Lung (tissue), 12 donors: ENCODE data around the gene CCER1. TPM values are rescaled to one million over a fixed set of nuclear protein-coding genes. Genes with fewer than 3 reads are reported as not detected.

Experiments used
- ATAC-seq: fragments of 200-7000 bp; cut with Tn5 transposase; one replicate; pipeline ENCODE4 v1.9.1; 2020; ENCODE audit warnings: moderate number of reproducible peaks; ENCODE audit not compliant: insufficient read depth, low FRiP score
- DNase-seq, 3 donors: peaks; one replicate each; pipeline ENCODE4 v3.0.0-alpha.2; 2013 to 2017
- H3K27ac ChIP-seq, 2 donors: one replicate each; pipeline ENCODE4 v1.5.1; 2013; ENCODE audit warnings: mild to moderate bottlenecking in 2 of 2, moderate library complexity in 2 of 2, control low read depth in 1 of 2, inconsistent platforms in 1 of 2, low read depth in 1 of 2, low read length in 1 of 2
- H3K27me3 ChIP-seq, 3 donors: one replicate each; pipeline ENCODE4 v1.5.1; 2013; ENCODE audit warnings: low read length in 2 of 3; ENCODE audit not compliant: control insufficient read depth in 3 of 3, insufficient read depth in 3 of 3
- H3K36me3 ChIP-seq, 4 donors: one replicate each; pipeline ENCODE4 v1.5.1; 2013; ENCODE audit warnings: low read length in 4 of 4, mild to moderate bottlenecking in 1 of 4, moderate library complexity in 1 of 4; ENCODE audit not compliant: control insufficient read depth in 4 of 4, insufficient read depth in 4 of 4
- H3K4me1 ChIP-seq, 5 donors: one replicate each; pipeline ENCODE4 v1.5.1; 2013; ENCODE audit warnings: low read length in 5 of 5, mild to moderate bottlenecking in 2 of 5, moderate library complexity in 1 of 5; ENCODE audit not compliant: control insufficient read depth in 5 of 5, insufficient read depth in 5 of 5
- H3K4me3 ChIP-seq: one replicate; pipeline ENCODE4 v1.5.1; 2013; ENCODE audit warnings: mild to moderate bottlenecking, control low read depth, moderate library complexity
- H3K9ac ChIP-seq, 2 donors: one replicate each; pipeline ENCODE4 v1.5.1; 2013; ENCODE audit warnings: low read length in 2 of 2, control low read depth in 1 of 2; ENCODE audit not compliant: insufficient read depth in 1 of 2
- H3K9me3 ChIP-seq, 4 donors: one replicate each; pipeline ENCODE4 v1.5.1; 2013; ENCODE audit warnings: low read length in 3 of 4, mild to moderate bottlenecking in 1 of 4, moderate library complexity in 1 of 4; ENCODE audit not compliant: control insufficient read depth in 4 of 4, insufficient read depth in 3 of 4
- CTCF ChIP-seq: IDR thresholded peaks from 2 replicates; pipeline ENCODE4 v1.5.1; 2012; ENCODE audit warnings: mild to moderate bottlenecking; ENCODE audit errors: control extremely low read depth, extremely low read depth
- WGBS, 2 donors: extraction: QIAGEN DNeasy Blood & Tissue Kit; methylation state at CpG; one replicate each; pipeline ENCODE4 v1.1.7; 2013; 5-methylcytosine and 5-hydroxymethylcytosine counted together
- polyA plus RNA-seq, 2 donors: library from polyadenylated mRNA; stranded (reverse); fragments of 200-250 nt; gene quantifications; one replicate each; pipeline ENCODE4 v1.2.1, GENCODE V29; 2013
- total RNA-seq, 2 donors: library from RNA; depleted of rRNA in 1 of 2; stranded (reverse); fragments of >200 nt in 1 of 2; gene quantifications; one replicate each; pipeline ENCODE4 v1.2.1, GENCODE V29; 2014 to 2021
- donor health status: control.
- donor health status: control.
- donor health status: Bipolar disorder and iron deficiency.
- donor health status: healthy.
- donor health status: DM: yes; HTN: yes; CAD: no.

The CCER1 gene
- total and polyA plus RNA-seq, 4 donors, result not detected

- 63 to 85% methylated on average over 1 of the region's 1 CpG for WGBS, 2 donors
- no peak for ATAC-seq
Observed at GRCh38 chr12:90943255-90943654, 11.7 kb downstream of the CCER1 start.

GRCh38 chr12:90940872-90941499 lies 14.0 kb downstream of the CCER1 start:
- H3K9me3 ChIP-seq, result no peaks in the 10 kb centered on the region
- H3K36me3 ChIP-seq, result no peaks in the 10 kb centered on the region
- H3K27me3 ChIP-seq, result no peaks in the 10 kb centered on the region
- peaks cover 0 to 37% (median 12%) of the 10 kb centered on the region in 5 donors for H3K4me1 ChIP-seq
- peak in 2 of 3 donors; percentile 68 to 78 for DNase-seq
- H3K4me3 ChIP-seq, result no peak overlapping the region
- H3K27ac ChIP-seq, result no peak overlapping the region
- TF ChIP-seq CTCF, result no peak
- H3K9ac ChIP-seq, result no peak overlapping the region
- ATAC-seq, result no peak
- WGBS, 2 donors, result 51 to 60% methylated on average over 3 of the region's 3 CpGs

More at GRCh38 chr12:90943255-90943654, 11.7 kb downstream of the CCER1 start:
- Histone ChIP-seq H3K9ac (no peak overlapping the region), H3K4me1 (peaks cover 0 to 20% (median 11%) of the 10 kb centered on the region in 5 donors), H3K27ac (no peak overlapping the region), H3K4me3 (no peak overlapping the region), H3K9me3 (no peaks in the 10 kb centered on the region), H3K36me3 (no peaks in the 10 kb centered on the region), H3K27me3 (no peaks in the 10 kb centered on the region)
- TF ChIP-seq CTCF, result no peak
- DNase-seq, result no peak

GRCh38 chr12:90939382-90939781 lies 15.6 kb downstream of the CCER1 start:
- DNase-seq (peak in 2 of 3 donors; percentile 93 to 96), ATAC-seq (no peak)
- TF ChIP-seq CTCF, result no peak
- Histone ChIP-seq H3K4me3 (no peak overlapping the region), H3K27ac (no peak overlapping the region), H3K36me3 (no peaks in the 10 kb centered on the region), H3K4me1 (peaks cover 0 to 37% (median 12%) of the 10 kb centered on the region in 5 donors), H3K27me3 (no peaks in the 10 kb centered on the region), H3K9me3 (no peaks in the 10 kb centered on the region), H3K9ac (no peak overlapping the region)
- 88 to 91% methylated on average over 1 of the region's 1 CpG for WGBS, 2 donors

GRCh38 chr12:90938451-90938850 lies 16.5 kb downstream of the CCER1 start:
- 38 to 54% methylated on average over 6 of the region's 6 CpGs for WGBS, 2 donors
- Histone ChIP-seq H3K4me3 (no peak overlapping the region), H3K27me3 (no peaks in the 10 kb centered on the region), H3K9me3 (no peaks in the 10 kb centered on the region), H3K4me1 (peaks cover 0 to 37% (median 12%) of the 10 kb centered on the region in 5 donors), H3K27ac (no peak overlapping the region), H3K9ac (no peak overlapping the region), H3K36me3 (no peaks in the 10 kb centered on the region)
- no peak for TF ChIP-seq CTCF
- ATAC-seq, result no peak
- DNase-seq, result no peak
